Measurements from ENCODE around the gene RERGL. TPM values are rescaled to one million over a fixed set of nuclear protein-coding genes. Genes with fewer than 3 reads are reported as not detected.

RERGL gene
- total RNA-seq, 1 experiment from 2014 or later: not detected

GRCh38 chr12:18054925-18055619, 34.9 kb downstream of the RERGL start:
- no peak overlapping the region for H2BK15ac ChIP-seq (ENCODE audit: low read depth, low read length)
- no peak overlapping the region for H3K4ac ChIP-seq (ENCODE audit: low read depth, low read length)
- H3K18ac ChIP-seq (ENCODE audit: insufficient read length, low read depth, low read length): no peak overlapping the region
- no peak overlapping the region for H3K27ac ChIP-seq (ENCODE audit: insufficient read length, low read depth, low read length)
- no peak overlapping the region for H2BK5ac ChIP-seq (ENCODE audit: insufficient read length, low read length)
- no peaks in the 10 kb centered on the region for H3K4me1 ChIP-seq (ENCODE audit: insufficient read depth, low read length)
- no peak overlapping the region for H3K56ac ChIP-seq (ENCODE audit: insufficient read length, low read depth, low read length)
- H2BK12ac ChIP-seq (ENCODE audit: insufficient read length, low read depth, low read length): no peak overlapping the region
- no peaks in the 10 kb centered on the region for H4K20me1 ChIP-seq (ENCODE audit: control insufficient read depth, insufficient read depth, insufficient read length)
- no peaks in the 10 kb centered on the region for H3K27me3 ChIP-seq (ENCODE audit: insufficient read depth, low read length)
- H4K5ac ChIP-seq (ENCODE audit: insufficient read length, low read depth, low read length): no peak overlapping the region
- no peak overlapping the region for H3K14ac ChIP-seq (ENCODE audit: insufficient read depth, low read length)
- H3K9me3 ChIP-seq (ENCODE audit: control insufficient read depth, low read depth, low read length): no peaks in the 10 kb centered on the region
- DNase-seq: no peak
- H3K23me2 ChIP-seq (ENCODE audit: insufficient read length, low read depth, low read length, poor library complexity, severe bottlenecking): no peaks in the 10 kb centered on the region
- no peak overlapping the region for H4K91ac ChIP-seq (ENCODE audit: insufficient read length, low read depth, low read length)
- peaks cover 5 to 11% of the 10 kb centered on the region in 2 experiments; a peak in 4 of 5 replicates for H3K9me3 Mint-ChIP-seq
- H3K79me2 ChIP-seq (ENCODE audit: insufficient read depth, low read length): no peaks in the 10 kb centered on the region
- H2AFZ ChIP-seq (ENCODE audit: low read length): no peak overlapping the region
- H2BK120ac ChIP-seq (ENCODE audit: low read depth, low read length, poor library complexity, severe bottlenecking): no peak overlapping the region
- H3K4me3 Mint-ChIP-seq: no peak overlapping the region; a peak in 1 of 5 replicates
- H3K27ac Mint-ChIP-seq: no peak overlapping the region
- TF ChIP-seq, protein P1, sequence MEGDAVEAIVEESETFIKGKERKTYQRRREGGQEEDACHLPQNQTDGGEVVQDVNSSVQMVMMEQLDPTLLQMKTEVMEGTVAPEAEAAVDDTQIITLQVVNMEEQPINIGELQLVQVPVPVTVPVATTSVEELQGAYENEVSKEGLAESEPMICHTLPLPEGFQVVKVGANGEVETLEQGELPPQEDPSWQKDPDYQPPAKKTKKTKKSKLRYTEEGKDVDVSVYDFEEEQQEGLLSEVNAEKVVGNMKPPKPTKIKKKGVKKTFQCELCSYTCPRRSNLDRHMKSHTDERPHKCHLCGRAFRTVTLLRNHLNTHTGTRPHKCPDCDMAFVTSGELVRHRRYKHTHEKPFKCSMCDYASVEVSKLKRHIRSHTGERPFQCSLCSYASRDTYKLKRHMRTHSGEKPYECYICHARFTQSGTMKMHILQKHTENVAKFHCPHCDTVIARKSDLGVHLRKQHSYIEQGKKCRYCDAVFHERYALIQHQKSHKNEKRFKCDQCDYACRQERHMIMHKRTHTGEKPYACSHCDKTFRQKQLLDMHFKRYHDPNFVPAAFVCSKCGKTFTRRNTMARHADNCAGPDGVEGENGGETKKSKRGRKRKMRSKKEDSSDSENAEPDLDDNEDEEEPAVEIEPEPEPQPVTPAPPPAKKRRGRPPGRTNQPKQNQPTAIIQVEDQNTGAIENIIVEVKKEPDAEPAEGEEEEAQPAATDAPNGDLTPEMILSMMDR (conservative IDR thresholded peaks at IDR 0.05): no peak
- no peak overlapping the region for H2AK5ac ChIP-seq (ENCODE audit: insufficient read length, low read length)
- no peak overlapping the region for H3K23ac ChIP-seq (ENCODE audit: insufficient read length, low read depth, low read length)
- WGBS (ENCODE audit: extremely low coverage, insufficient read length, low lambda C conversion rate): no CpG with 5 or more reads among the region's 2 CpGs
- H4K8ac ChIP-seq (replicated peaks; ENCODE audit: insufficient read length, low read depth, low read length): no peak overlapping the region
- H2BK20ac ChIP-seq (ENCODE audit: low read depth, low read length, poor library complexity, severe bottlenecking): no peak overlapping the region
- H3K79me1 ChIP-seq (ENCODE audit: insufficient read depth, low read depth, low read length, poor library complexity, severe bottlenecking): no peaks in the 10 kb centered on the region
- H3K4me1 Mint-ChIP-seq: no peaks in the 10 kb centered on the region
- H3K4me2 ChIP-seq (ENCODE audit: insufficient read depth, insufficient read length, low read length): no peak overlapping the region
- no peaks in the 10 kb centered on the region for H3K27me3 Mint-ChIP-seq (ENCODE audit: low read depth)
- peaks cover 0 to 15% (median 0%) of the 10 kb centered on the region in 3 experiments; a peak in 3 of 7 replicates for H3K36me3 Mint-ChIP-seq (ENCODE audit: insufficient read depth in 1 of 3, low read depth in 3 of 3)
- no peak overlapping the region for H3K9ac ChIP-seq (ENCODE audit: extremely low read depth, insufficient read length, low read length)
- no peak overlapping the region for H3T11ph ChIP-seq (ENCODE audit: low read length)

Data from H9 (cell line).